GM12873 (cell line): ENCODE measurements around the gene ZNF599.

Source experiments
- TF ChIP-seq, protein P1 (sequence below): IDR thresholded peaks from 2 replicates; pipeline ENCODE4 v1.5.1; 2012; ENCODE audit warnings: low read depth, mild to moderate bottlenecking, moderate library complexity, low read length, control low read depth; ENCODE audit not compliant: insufficient read depth; ENCODE audit errors: missing control alignments

The ZNF599 gene

DNA sequence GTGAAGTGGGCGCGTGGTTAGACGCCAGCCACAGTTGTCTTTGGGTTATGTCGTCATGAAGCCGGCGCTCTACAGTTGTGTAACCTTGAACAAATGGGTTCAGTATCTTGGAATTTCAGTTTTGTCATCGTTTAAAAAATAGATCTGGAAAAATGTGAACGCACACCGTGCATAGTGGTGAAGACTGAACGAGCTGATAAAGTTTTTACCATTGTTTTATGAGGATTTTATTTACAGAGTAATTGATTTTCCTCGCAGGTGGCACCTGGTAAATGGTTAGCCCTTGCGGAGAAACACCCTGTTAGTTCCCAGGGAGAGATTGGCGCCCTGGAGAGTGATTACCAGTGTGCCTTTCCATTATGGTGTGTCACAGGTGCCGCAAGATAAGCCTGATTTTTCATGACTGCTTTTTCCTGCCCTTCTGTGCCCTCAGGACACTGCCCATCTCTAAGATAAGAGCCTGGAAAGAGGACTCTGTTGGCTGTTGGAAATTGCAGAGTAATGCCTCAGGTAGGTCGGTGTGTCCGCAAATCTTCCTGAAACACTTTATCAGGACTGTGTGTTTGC lies 38.4 kb downstream of the ZNF599 start:
- TF ChIP-seq, protein P1, sequence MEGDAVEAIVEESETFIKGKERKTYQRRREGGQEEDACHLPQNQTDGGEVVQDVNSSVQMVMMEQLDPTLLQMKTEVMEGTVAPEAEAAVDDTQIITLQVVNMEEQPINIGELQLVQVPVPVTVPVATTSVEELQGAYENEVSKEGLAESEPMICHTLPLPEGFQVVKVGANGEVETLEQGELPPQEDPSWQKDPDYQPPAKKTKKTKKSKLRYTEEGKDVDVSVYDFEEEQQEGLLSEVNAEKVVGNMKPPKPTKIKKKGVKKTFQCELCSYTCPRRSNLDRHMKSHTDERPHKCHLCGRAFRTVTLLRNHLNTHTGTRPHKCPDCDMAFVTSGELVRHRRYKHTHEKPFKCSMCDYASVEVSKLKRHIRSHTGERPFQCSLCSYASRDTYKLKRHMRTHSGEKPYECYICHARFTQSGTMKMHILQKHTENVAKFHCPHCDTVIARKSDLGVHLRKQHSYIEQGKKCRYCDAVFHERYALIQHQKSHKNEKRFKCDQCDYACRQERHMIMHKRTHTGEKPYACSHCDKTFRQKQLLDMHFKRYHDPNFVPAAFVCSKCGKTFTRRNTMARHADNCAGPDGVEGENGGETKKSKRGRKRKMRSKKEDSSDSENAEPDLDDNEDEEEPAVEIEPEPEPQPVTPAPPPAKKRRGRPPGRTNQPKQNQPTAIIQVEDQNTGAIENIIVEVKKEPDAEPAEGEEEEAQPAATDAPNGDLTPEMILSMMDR, result no peak

DNA sequence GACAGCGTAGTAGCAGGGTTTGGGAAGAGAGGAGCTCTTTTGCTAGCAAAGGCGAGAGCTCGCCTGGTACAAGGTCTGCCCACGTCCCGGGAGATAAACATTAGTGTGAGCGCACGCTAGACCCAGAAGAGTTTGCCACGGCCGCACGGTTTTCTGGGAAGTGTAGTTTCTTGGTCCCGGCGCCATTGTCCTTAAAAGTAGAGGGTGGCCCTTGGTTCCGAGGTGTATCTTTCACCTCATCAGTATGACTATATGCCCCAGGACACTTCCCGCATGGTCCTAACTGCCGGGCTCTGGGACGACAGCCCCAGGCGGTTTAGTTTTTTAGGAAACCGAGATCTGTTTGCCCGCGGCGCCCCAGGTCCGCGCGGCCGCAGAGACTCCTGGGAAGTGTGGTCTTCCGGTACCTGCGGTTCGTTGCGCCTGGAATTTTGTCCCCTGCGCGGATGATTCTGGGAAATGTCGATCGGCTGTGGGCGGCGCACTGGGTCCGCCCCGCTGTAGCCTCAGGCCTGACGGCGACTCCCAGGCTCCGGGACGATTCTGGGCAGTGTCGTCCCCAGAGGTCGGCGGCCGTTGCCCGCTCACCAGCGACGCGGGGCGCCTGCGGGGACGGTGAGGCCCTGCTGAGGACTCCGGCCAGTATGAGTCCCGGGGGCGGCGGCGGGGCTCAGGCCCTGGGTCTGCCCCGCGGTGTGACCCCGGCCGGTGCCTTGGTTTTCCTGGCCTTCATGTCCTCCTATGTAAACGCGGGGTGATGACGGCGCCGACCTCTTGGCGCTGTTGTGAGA lies 39.1 kb downstream of the ZNF599 start, which contains the start of gene ZNF181:
Gene ZNF181, plus strand, starts transcription at position 498 of the 791 bp plus-strand sequence. CDS start 795 bp downstream, outside the sequence.
- TF ChIP-seq, protein P1, result no peak

DNA sequence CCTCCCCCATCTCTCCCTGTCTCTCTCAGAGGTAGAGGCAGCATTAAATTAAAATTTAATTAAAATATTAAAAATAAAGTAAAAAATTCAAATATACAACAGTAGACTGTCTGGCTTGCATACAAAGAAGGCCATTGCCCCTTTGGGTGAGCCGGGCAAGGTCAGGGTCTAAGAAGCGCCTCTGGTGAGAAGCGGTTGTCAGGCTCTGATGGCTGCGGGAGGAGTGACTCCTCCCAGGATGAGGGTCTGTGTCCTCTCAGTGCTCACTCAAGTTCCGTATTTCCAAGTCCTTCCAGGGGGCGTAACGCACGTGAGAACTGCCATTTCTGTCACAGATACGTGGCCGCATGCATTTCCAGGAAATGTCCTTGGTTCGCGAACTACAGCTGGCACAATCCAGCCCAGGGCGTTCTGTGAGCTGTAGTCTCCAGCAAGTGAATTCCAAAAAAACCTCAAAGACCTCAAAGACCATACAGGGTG lies 39.7 kb downstream of the ZNF599 start:
- TF ChIP-seq, protein P1, result no peak

DNA sequence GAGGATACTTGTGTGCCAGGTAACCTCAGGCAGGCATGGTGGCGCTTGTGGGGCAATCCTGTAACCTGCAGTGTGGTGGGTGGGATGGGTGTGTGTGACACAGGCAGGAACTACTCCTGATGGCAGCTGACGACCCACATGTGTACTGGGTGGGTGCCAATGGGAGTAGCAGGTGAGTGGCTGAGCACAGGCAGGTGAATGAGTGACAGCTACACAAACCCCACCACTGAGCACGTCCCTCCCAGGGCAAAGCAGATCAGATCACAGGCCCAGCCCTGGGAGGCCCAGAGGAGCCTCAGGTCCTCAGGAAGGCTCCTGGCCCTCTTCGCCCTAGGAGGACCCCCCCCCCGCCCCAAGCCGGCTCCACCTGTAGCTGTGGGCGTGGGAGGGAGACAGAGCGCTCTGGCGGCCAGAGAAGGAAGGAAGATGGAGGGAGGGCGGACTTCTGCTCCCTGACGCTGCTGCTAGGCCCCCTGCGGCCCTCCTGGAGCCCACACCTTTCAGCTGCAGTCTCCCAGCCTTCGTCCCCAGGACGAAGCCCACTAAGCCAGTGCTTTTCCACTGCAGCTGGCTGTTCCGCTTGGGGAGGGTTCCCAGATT lies 40.3 kb downstream of the ZNF599 start:
- TF ChIP-seq, protein P1, result no peak

DNA sequence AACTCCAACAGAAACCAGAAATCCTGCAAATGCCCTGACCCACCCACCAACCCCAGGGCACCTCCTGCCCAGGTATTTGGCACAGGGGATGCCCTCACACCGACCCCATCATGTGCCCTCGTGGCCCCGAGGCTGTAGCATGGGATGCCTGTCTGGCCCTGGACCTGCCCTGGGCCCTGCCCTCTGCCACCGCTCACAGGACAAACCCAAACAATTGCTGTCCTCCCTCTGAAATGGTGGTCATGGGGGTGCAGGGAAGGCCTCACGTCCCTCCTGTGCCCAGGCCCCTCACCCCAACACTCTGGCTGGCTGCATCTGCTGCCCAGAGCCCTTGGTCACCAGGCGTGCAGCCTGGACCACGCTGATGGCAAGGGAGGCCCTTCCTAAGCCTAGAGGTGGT lies 41.1 kb downstream of the ZNF599 start:
- TF ChIP-seq, protein P1, result no peak

DNA sequence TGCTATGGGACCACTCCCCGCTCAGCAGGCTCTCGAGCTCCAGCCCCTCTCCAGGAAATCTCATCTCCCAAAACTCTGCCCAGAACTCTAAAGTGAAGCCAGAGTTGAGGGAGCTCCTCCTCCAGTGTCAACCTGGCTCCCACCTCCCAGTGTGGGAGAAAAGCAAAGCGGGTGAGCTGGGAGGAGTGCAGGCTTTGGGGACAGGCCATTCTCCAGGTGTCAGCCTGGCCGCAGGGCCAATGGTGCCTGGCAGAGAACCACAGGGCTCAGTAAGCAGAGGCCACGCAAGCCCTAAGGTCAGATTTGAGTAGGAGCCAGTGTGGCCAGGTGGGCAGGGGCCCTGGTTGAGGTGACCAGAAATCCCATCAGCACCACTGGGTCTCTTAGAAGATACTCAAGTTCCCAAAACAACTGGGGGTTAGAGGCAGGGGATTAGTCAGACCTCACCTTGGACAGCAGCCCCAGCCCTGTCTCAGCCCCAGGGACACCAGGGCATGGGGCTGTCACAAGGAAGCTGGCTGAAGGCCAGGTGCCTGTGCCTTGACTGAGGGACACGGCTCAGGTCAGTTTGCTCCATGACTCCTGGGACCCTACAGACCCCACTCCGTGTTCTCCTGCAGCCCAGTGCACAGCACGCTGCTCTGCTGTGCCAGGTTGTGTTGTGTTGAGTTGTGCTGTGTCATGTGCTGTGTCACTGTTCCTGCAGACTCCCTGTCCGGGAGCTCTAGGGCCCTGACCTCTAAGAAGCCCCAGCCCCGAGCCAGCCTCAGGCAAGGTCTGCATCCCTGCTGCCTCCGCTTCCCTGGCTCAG lies 41.8 kb downstream of the ZNF599 start:
- TF ChIP-seq, protein P1, result no peak
